GM23338 (cell line): Measurements from ENCODE around the gene OXNAD1. TPM values are rescaled to one million over a fixed set of nuclear protein-coding genes. Genes with fewer than 3 reads are reported as not detected.

ENCODE experiments used
- ATAC-seq: fragments of 200-7000 bp; cut with Tn5 transposase; 3 replicates; pipeline ENCODE4 v1.9.1; 2020
- DNase-seq: peaks from one replicate; pipeline ENCODE4 v3.0.0-alpha.2; 2015; ENCODE audit warnings: low spot score
- H2AFZ ChIP-seq: fragments of 200-600 bp; sonication (generic); 2 replicates; pipeline ENCODE4 v1.8.0; 2016; ENCODE audit warnings: antibody characterized with exemption, mild to moderate bottlenecking, moderate library complexity
- H3F3A ChIP-seq: fragments of 200-600 bp; sonication (generic); replicated peaks from 2 replicates; pipeline ENCODE4 v1.8.0; 2017; ENCODE audit warnings: antibody characterized with exemption, mixed run types, low read depth
- H3K27ac ChIP-seq: fragments of 200-600 bp; sonication (generic); 2 replicates; pipeline ENCODE4 v1.6.1; 2016; ENCODE audit warnings: low read depth
- H3K27me3 ChIP-seq: fragments of 200-600 bp; sonication (generic); 2 replicates; pipeline ENCODE4 v1.8.0; 2016; ENCODE audit warnings: mild to moderate bottlenecking, mixed run types, moderate library complexity; ENCODE audit not compliant: insufficient read depth
- H3K36me3 ChIP-seq: fragments of 200-600 bp; sonication (generic); 2 replicates; pipeline ENCODE4 v1.8.0; 2016; ENCODE audit warnings: mild to moderate bottlenecking; ENCODE audit not compliant: insufficient read depth
- H3K4me1 ChIP-seq: fragments of 200-600 bp; sonication (generic); 2 replicates; pipeline ENCODE4 v1.8.0; 2016; ENCODE audit warnings: mild to moderate bottlenecking, moderate library complexity; ENCODE audit not compliant: insufficient read depth
- H3K4me2 ChIP-seq: fragments of 200-600 bp; sonication (generic); 2 replicates; pipeline ENCODE4 v1.7.1; 2017; ENCODE audit warnings: mixed run types
- H3K4me3 ChIP-seq: fragments of 200-600 bp; sonication (generic); 2 replicates; pipeline ENCODE4 v1.6.1; 2016; ENCODE audit warnings: mixed run types
- H3K79me2 ChIP-seq: fragments of 200-600 bp; sonication (generic); replicated peaks from 2 replicates; pipeline ENCODE4 v1.8.0; 2017; ENCODE audit warnings: mild to moderate bottlenecking; ENCODE audit not compliant: insufficient read depth
- H3K9me2 ChIP-seq: fragments of 200-600 bp; sonication (generic); 2 replicates; pipeline ENCODE4 v1.8.0; 2017; ENCODE audit not compliant: insufficient read depth
- H4K20me1 ChIP-seq: fragments of 200-600 bp; sonication (generic); replicated peaks from 2 replicates; pipeline ENCODE4 v1.8.0; 2017; ENCODE audit warnings: mild to moderate bottlenecking; ENCODE audit not compliant: insufficient read depth
- H3K27ac Mint-ChIP-seq: 2 replicates; pipeline ENCODE4 v1.8.0; 2020; ENCODE audit warnings: inconsistent platforms, mild to moderate bottlenecking, moderate library complexity, mixed read lengths
- H3K27me3 Mint-ChIP-seq: 3 replicates; pipeline ENCODE4 v1.8.0; 2022; ENCODE audit warnings: low read depth, mild to moderate bottlenecking, moderate library complexity, mixed read lengths, inconsistent platforms; ENCODE audit not compliant: insufficient read depth, poor library complexity
- H3K36me3 Mint-ChIP-seq: 3 replicates; pipeline ENCODE4 v1.8.0; 2021; ENCODE audit warnings: low read depth, mild to moderate bottlenecking, inconsistent platforms, moderate library complexity, mixed read lengths
- H3K4me1 Mint-ChIP-seq: 3 replicates; pipeline ENCODE4 v1.8.0; 2020; ENCODE audit warnings: mild to moderate bottlenecking, inconsistent platforms, mixed read lengths
- H3K4me3 Mint-ChIP-seq: 3 replicates; pipeline ENCODE4 v1.8.0; 2021; ENCODE audit warnings: moderate library complexity, mild to moderate bottlenecking, inconsistent platforms, mixed read lengths
- H3K9me3 Mint-ChIP-seq: 3 replicates; pipeline ENCODE4 v1.8.0; 2020; ENCODE audit warnings: moderate library complexity, mild to moderate bottlenecking, inconsistent platforms, mixed read lengths
- CREB1 ChIP-seq: fragments of 250-450 bp; sonication (Bioruptor Pico); IDR thresholded peaks from 2 replicates; pipeline ENCODE4 v1.5.0; 2020; ENCODE audit warnings: low read depth, mild to moderate bottlenecking, moderate library complexity
- EZH2 ChIP-seq: fragments of 200-600 bp; sonication (generic); IDR thresholded peaks from one replicate; pipeline ENCODE4 v1.8.0; 2017; ENCODE audit warnings: antibody characterized with exemption, mild to moderate bottlenecking, low read depth; ENCODE audit not compliant: unreplicated experiment
- EZH2phosphoT487 ChIP-seq: fragments of 200-600 bp; sonication (generic); IDR thresholded peaks from one replicate; pipeline ENCODE4 v1.8.1; 2018; ENCODE audit warnings: antibody characterized with exemption; ENCODE audit not compliant: unreplicated experiment
- JUNB ChIP-seq: IDR thresholded peaks from one replicate; pipeline ENCODE4 v1.6.1; 2016; ENCODE audit warnings: antibody characterized with exemption; ENCODE audit not compliant: unreplicated experiment
- NANOG ChIP-seq: IDR thresholded peaks from 2 replicates; pipeline ENCODE4 v1.6.1; 2016; ENCODE audit warnings: antibody characterized with exemption, borderline replicate concordance
- POLR2AphosphoS5 ChIP-seq: IDR thresholded peaks from 2 replicates; pipeline ENCODE4 v1.6.1; 2016; ENCODE audit warnings: antibody characterized with exemption, low read depth
- STAT1 ChIP-seq: IDR thresholded peaks from one replicate; pipeline ENCODE4 v1.6.1; 2016; ENCODE audit warnings: antibody characterized with exemption; ENCODE audit not compliant: unreplicated experiment
- ZNF114 ChIP-seq: fragments of 250-450 bp; sonication (Bioruptor Pico); IDR thresholded peaks from 2 replicates; pipeline ENCODE4 v1.5.0; 2020; ENCODE audit warnings: mild to moderate bottlenecking, moderate library complexity
- ZNF331 ChIP-seq: fragments of 250-450 bp; sonication (Bioruptor Pico); IDR thresholded peaks from 2 replicates; pipeline ENCODE4 v1.5.0; 2020; ENCODE audit warnings: low read depth, mild to moderate bottlenecking, moderate library complexity
- polyA plus RNA-seq: library from polyadenylated mRNA; unstranded; fragments of >200 nt; fragmentation: Nextera tagmentation; extraction: Ambion mirVana; gene quantifications from 2 replicates; pipeline ENCODE4 v1.2.1, GENCODE V29; 2016
- total RNA-seq: library from RNA; depleted of rRNA; stranded (reverse); fragments of >200 nt; shearing (Covaris generic); gene quantifications from 2 replicates; pipeline ENCODE4 v1.2.3, GENCODE V29; 2014
- TF ChIP-seq, protein P1 (sequence below), 2 experiments: fragments of 200-600 bp in 1 of 2; sonication (generic) in 1 of 2; conservative IDR thresholded peaks; 2 replicates each; pipeline versions ENCODE4 v1.5.1 to v1.6.1; 2016 to 2017; ENCODE audit warnings: antibody characterized with exemption in 2 of 2, low read depth in 2 of 2, mild to moderate bottlenecking in 2 of 2, moderate library complexity in 1 of 2
- TF ChIP-seq, protein P2 (sequence below): IDR thresholded peaks from one replicate; pipeline ENCODE4 v1.6.1; 2018; ENCODE audit warnings: antibody characterized with exemption; ENCODE audit not compliant: unreplicated experiment
- TF ChIP-seq, protein P3 (sequence below): IDR thresholded peaks from 2 replicates; pipeline ENCODE4 v1.6.1; 2016; ENCODE audit warnings: antibody characterized with exemption
- TF ChIP-seq, protein P4 (sequence below): fragments of 250-450 bp; sonication (Bioruptor Pico); IDR thresholded peaks from 2 replicates; pipeline ENCODE4 v1.5.0; 2020; ENCODE audit warnings: mild to moderate bottlenecking, moderate library complexity

Gene OXNAD1
- total and polyA plus RNA-seq, 2 experiments from 2014 or later: 22.9 to 34.2 TPM

DNA sequence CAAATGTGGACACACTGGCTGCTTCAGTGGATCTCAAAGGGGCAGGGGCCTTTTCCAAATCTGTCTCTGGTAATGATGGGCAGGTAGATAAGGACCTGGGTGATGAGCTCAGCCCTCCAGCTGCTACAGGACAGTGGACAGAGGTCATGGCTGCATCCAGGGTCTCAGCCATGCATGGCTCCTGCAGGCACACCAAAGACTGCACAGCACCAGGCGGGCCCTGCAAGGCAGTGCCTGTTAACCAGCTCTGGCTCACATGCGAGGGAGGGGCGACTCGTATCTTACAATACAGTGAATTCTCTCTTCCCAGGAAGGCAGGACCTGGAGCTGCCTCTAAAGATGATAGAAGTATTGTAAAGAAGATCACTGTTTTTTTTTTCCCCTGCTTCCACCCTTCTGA is 58.7 kb downstream of the OXNAD1 start:
- Histone ChIP-seq H3K4me1 (peaks cover 3% of the 10 kb centered on the region; the same call in 1 of the 2 replicates), H4K20me1 (no peaks in the 10 kb centered on the region; the same call in 1 of the 2 replicates), H3K27me3 (no peaks in the 10 kb centered on the region), H3K79me2 (no peaks in the 10 kb centered on the region), H2AFZ (no peak overlapping the region), H3F3A (no peaks in the 10 kb centered on the region; the same call in 1 of the 2 replicates), H3K27ac (no peak overlapping the region), H3K4me3 (no peak overlapping the region), H3K36me3 (no peaks in the 10 kb centered on the region), H3K4me2 (no peak overlapping the region), H3K9me2 (no peaks in the 10 kb centered on the region)
- TF ChIP-seq, protein P1, sequence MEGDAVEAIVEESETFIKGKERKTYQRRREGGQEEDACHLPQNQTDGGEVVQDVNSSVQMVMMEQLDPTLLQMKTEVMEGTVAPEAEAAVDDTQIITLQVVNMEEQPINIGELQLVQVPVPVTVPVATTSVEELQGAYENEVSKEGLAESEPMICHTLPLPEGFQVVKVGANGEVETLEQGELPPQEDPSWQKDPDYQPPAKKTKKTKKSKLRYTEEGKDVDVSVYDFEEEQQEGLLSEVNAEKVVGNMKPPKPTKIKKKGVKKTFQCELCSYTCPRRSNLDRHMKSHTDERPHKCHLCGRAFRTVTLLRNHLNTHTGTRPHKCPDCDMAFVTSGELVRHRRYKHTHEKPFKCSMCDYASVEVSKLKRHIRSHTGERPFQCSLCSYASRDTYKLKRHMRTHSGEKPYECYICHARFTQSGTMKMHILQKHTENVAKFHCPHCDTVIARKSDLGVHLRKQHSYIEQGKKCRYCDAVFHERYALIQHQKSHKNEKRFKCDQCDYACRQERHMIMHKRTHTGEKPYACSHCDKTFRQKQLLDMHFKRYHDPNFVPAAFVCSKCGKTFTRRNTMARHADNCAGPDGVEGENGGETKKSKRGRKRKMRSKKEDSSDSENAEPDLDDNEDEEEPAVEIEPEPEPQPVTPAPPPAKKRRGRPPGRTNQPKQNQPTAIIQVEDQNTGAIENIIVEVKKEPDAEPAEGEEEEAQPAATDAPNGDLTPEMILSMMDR (conservative IDR thresholded peaks at IDR 0.05; ENCODE audit: low read depth in 2 of 2): no peak
- TF ChIP-seq ZNF331 (no peak), EZH2 (no peak), NANOG (no peak), JUNB (no peak), EZH2phosphoT487 (no peak), CREB1 (CRISPR knock-in tag) (no peak), POLR2AphosphoS5 (no peak), ZNF114 (CRISPR knock-in tag) (no peak), STAT1 (no peak)
- TF ChIP-seq, protein P2, sequence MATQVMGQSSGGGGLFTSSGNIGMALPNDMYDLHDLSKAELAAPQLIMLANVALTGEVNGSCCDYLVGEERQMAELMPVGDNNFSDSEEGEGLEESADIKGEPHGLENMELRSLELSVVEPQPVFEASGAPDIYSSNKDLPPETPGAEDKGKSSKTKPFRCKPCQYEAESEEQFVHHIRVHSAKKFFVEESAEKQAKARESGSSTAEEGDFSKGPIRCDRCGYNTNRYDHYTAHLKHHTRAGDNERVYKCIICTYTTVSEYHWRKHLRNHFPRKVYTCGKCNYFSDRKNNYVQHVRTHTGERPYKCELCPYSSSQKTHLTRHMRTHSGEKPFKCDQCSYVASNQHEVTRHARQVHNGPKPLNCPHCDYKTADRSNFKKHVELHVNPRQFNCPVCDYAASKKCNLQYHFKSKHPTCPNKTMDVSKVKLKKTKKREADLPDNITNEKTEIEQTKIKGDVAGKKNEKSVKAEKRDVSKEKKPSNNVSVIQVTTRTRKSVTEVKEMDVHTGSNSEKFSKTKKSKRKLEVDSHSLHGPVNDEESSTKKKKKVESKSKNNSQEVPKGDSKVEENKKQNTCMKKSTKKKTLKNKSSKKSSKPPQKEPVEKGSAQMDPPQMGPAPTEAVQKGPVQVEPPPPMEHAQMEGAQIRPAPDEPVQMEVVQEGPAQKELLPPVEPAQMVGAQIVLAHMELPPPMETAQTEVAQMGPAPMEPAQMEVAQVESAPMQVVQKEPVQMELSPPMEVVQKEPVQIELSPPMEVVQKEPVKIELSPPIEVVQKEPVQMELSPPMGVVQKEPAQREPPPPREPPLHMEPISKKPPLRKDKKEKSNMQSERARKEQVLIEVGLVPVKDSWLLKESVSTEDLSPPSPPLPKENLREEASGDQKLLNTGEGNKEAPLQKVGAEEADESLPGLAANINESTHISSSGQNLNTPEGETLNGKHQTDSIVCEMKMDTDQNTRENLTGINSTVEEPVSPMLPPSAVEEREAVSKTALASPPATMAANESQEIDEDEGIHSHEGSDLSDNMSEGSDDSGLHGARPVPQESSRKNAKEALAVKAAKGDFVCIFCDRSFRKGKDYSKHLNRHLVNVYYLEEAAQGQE: no peak
- TF ChIP-seq, protein P3, sequence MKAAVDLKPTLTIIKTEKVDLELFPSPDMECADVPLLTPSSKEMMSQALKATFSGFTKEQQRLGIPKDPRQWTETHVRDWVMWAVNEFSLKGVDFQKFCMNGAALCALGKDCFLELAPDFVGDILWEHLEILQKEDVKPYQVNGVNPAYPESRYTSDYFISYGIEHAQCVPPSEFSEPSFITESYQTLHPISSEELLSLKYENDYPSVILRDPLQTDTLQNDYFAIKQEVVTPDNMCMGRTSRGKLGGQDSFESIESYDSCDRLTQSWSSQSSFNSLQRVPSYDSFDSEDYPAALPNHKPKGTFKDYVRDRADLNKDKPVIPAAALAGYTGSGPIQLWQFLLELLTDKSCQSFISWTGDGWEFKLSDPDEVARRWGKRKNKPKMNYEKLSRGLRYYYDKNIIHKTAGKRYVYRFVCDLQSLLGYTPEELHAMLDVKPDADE: no peak
- TF ChIP-seq, protein P4, sequence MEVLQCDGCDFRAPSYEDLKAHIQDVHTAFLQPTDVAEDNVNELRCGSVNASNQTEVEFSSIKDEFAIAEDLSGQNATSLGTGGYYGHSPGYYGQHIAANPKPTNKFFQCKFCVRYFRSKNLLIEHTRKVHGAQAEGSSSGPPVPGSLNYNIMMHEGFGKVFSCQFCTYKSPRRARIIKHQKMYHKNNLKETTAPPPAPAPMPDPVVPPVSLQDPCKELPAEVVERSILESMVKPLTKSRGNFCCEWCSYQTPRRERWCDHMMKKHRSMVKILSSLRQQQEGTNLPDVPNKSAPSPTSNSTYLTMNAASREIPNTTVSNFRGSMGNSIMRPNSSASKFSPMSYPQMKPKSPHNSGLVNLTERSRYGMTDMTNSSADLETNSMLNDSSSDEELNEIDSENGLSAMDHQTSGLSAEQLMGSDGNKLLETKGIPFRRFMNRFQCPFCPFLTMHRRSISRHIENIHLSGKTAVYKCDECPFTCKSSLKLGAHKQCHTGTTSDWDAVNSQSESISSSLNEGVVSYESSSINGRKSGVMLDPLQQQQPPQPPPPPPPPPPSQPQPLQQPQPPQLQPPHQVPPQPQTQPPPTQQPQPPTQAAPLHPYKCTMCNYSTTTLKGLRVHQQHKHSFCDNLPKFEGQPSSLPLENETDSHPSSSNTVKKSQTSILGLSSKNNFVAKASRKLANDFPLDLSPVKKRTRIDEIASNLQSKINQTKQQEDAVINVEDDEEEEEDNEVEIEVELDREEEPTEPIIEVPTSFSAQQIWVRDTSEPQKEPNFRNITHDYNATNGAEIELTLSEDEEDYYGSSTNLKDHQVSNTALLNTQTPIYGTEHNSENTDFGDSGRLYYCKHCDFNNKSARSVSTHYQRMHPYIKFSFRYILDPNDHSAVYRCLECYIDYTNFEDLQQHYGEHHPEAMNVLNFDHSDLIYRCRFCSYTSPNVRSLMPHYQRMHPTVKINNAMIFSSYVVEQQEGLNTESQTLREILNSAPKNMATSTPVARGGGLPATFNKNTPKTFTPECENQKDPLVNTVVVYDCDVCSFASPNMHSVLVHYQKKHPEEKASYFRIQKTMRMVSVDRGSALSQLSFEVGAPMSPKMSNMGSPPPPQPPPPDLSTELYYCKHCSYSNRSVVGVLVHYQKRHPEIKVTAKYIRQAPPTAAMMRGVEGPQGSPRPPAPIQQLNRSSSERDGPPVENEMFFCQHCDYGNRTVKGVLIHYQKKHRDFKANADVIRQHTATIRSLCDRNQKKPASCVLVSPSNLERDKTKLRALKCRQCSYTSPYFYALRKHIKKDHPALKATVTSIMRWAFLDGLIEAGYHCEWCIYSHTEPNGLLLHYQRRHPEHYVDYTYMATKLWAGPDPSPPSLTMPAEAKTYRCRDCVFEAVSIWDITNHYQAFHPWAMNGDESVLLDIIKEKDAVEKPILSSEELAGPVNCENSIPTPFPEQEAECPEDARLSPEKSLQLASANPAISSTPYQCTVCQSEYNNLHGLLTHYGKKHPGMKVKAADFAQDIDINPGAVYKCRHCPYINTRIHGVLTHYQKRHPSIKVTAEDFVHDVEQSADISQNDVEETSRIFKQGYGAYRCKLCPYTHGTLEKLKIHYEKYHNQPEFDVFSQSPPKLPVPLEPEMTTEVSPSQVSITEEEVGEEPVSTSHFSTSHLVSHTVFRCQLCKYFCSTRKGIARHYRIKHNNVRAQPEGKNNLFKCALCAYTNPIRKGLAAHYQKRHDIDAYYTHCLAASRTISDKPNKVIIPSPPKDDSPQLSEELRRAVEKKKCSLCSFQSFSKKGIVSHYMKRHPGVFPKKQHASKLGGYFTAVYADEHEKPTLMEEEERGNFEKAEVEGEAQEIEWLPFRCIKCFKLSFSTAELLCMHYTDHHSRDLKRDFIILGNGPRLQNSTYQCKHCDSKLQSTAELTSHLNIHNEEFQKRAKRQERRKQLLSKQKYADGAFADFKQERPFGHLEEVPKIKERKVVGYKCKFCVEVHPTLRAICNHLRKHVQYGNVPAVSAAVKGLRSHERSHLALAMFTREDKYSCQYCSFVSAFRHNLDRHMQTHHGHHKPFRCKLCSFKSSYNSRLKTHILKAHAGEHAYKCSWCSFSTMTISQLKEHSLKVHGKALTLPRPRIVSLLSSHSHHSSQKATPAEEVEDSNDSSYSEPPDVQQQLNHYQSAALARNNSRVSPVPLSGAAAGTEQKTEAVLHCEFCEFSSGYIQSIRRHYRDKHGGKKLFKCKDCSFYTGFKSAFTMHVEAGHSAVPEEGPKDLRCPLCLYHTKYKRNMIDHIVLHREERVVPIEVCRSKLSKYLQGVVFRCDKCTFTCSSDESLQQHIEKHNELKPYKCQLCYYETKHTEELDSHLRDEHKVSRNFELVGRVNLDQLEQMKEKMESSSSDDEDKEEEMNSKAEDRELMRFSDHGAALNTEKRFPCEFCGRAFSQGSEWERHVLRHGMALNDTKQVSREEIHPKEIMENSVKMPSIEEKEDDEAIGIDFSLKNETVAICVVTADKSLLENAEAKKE (CRISPR knock-in tag): no peak
- peaks cover 12% of the 10 kb centered on the region for H3K36me3 Mint-ChIP-seq
- H3K4me1 Mint-ChIP-seq: peaks cover 6% of the 10 kb centered on the region; the same call in 2 of the 3 replicates
- DNase-seq (no peak), ATAC-seq (no peak)
- H3K27me3 Mint-ChIP-seq: peaks cover 4% of the 10 kb centered on the region
- H3K9me3 Mint-ChIP-seq: no peaks in the 10 kb centered on the region
- H3K27ac Mint-ChIP-seq: no peak overlapping the region
- H3K4me3 Mint-ChIP-seq: no peak overlapping the region
